HG02970 (cell line): ENCODE results near the gene SORCS2.
"Not testable (repeated sequence)": the region's sequence is repeated elsewhere in the genome, so short reads cannot be mapped to it uniquely, and the experiment has no call there.

ENCODE experiments used
- ATAC-seq: cut with Tn5 transposase; IDR thresholded peaks from one replicate; pipeline ENCODE4 v1.9.1; 2021; ENCODE audit warnings: mild to moderate bottlenecking, moderate library complexity, moderate number of reproducible peaks; ENCODE audit not compliant: unreplicated experiment, low FRiP score

SORCS2 gene

GRCh38 chr4:7159923-7160322, 32.4 kb upstream of the SORCS2 start:
- no peak for ATAC-seq

- no peak for ATAC-seq
These were observed 31.9 kb upstream of the SORCS2 start for GRCh38 chr4:7160439-7160838.

GRCh38 chr4:7160951-7161440, 31.3 kb upstream of the SORCS2 start:
- no peak for ATAC-seq

- no peak for ATAC-seq
These were observed 30.6 kb upstream of the SORCS2 start for GRCh38 chr4:7161721-7162214.

GRCh38 chr4:7165056-7165873, 27.1 kb upstream of the SORCS2 start:
- ATAC-seq, result not testable (repeated sequence)

GRCh38 chr4:7165874-7166201, 26.5 kb upstream of the SORCS2 start:
- ATAC-seq, result no peak

- ATAC-seq, result no peak
These were observed 26.1 kb upstream of the SORCS2 start for GRCh38 chr4:7166237-7166636.

GRCh38 chr4:7166981-7167700, 25.2 kb upstream of the SORCS2 start:
- ATAC-seq, result no peak

- no peak for ATAC-seq
These were observed 24.6 kb upstream of the SORCS2 start for GRCh38 chr4:7167706-7168105.

GRCh38 chr4:7168106-7168505, 24.2 kb upstream of the SORCS2 start:
- no peak for ATAC-seq

- ATAC-seq, result no peak
These were observed 23.2 kb upstream of the SORCS2 start for GRCh38 chr4:7169134-7169533.

- ATAC-seq, result no peak
These were observed 22.3 kb upstream of the SORCS2 start for GRCh38 chr4:7170012-7170411.

- ATAC-seq, result no peak
These were observed 21.0 kb upstream of the SORCS2 start for GRCh38 chr4:7171191-7171900.

- no peak for ATAC-seq
These were observed 19.8 kb upstream of the SORCS2 start for GRCh38 chr4:7172508-7172907.

GRCh38 chr4:7172946-7173345, 19.4 kb upstream of the SORCS2 start:
- ATAC-seq, result no peak

GRCh38 chr4:7173841-7174449, 18.4 kb upstream of the SORCS2 start:
- ATAC-seq, result no peak

GRCh38 chr4:7179158-7179557, 13.2 kb upstream of the SORCS2 start:
- ATAC-seq, result no peak

- no peak for ATAC-seq
These were observed 11.4 kb upstream of the SORCS2 start for GRCh38 chr4:7180938-7181337.

- no peak for ATAC-seq
These were observed 9.7 kb upstream of the SORCS2 start for GRCh38 chr4:7182616-7183015.

GRCh38 chr4:7183161-7183560, 9.2 kb upstream of the SORCS2 start:
- ATAC-seq, result no peak
